Activated CD8-positive, alpha-beta T cell treated with anti-CD3 and anti-CD28 coated beads for 36 hours (primary cell): ENCODE results near the gene GHRHR. TPM values are rescaled to one million over a fixed set of nuclear protein-coding genes. Genes with fewer than 3 reads are reported as not detected.

Experiments used
- ATAC-seq: fragments of 200-7000 bp; cut with Tn5 transposase; one replicate; pipeline ENCODE4 v1.10.0; 2021; ENCODE audit warnings: mild to moderate bottlenecking, moderate library complexity
- CTCF ChIA-PET: fragments of 350-600 bp; sonication (Branson Sonifier 250); formaldehyde crosslinking; loops from one replicate; lab custom pipeline; 2021; ENCODE audit warnings: antibody characterized with exemption; lab: Charles Lee
- POLR2A ChIA-PET: fragments of 350-600 bp; sonication (Branson Sonifier 250); formaldehyde crosslinking; loops from one replicate; lab custom pipeline; 2021; ENCODE audit warnings: antibody characterized with exemption; lab: Charles Lee
- DNase-seq: peaks from one replicate; pipeline ENCODE4 v3.0.0-alpha.2; 2020
- H3K27ac Mint-ChIP-seq: one replicate; pipeline ENCODE4 v1.8.0; 2021; ENCODE audit warnings: mild to moderate bottlenecking, mixed read lengths
- H3K27me3 Mint-ChIP-seq: one replicate; pipeline ENCODE4 v1.8.0; 2021; ENCODE audit warnings: mixed read lengths
- H3K36me3 Mint-ChIP-seq: one replicate; pipeline ENCODE4 v1.8.0; 2021; ENCODE audit warnings: low read depth, mixed read lengths
- H3K4me1 Mint-ChIP-seq: one replicate; pipeline ENCODE4 v1.8.0; 2021; ENCODE audit warnings: low read depth, mixed read lengths
- H3K4me3 Mint-ChIP-seq: one replicate; pipeline ENCODE4 v1.8.0; 2021; ENCODE audit warnings: mild to moderate bottlenecking, moderate library complexity, mixed read lengths
- H3K9me3 Mint-ChIP-seq: one replicate; pipeline ENCODE4 v1.8.0; 2021; ENCODE audit warnings: mixed read lengths
- CTCF ChIP-seq: fragments of 200-600 bp; IDR thresholded peaks from one replicate; pipeline ENCODE4 v1.8.0; 2022; ENCODE audit warnings: antibody characterized with exemption, mild to moderate bottlenecking
- intact Hi-C: fragments of 100-400 bp; cut with micrococcal nuclease; formaldehyde crosslinking; loops from one replicate; pipeline ENCODE4 v1.10.0; 2022
- total RNA-seq, 2 experiments: library from RNA; stranded (reverse); gene quantifications; one replicate each; pipeline ENCODE4 v1.2.3, GENCODE V29; 2021

The GHRHR gene
- total RNA-seq, 2 experiments from 2014 or later, result not detected

GRCh38 chr7:30927040-30927439 is 36.7 kb upstream of the GHRHR start:
- peaks cover 3% of the 10 kb centered on the region for H3K9me3 Mint-ChIP-seq
- DNase-seq (no peak), ATAC-seq (no peak)
- no peak overlapping the region for H3K27ac Mint-ChIP-seq
- no peaks in the 10 kb centered on the region for H3K36me3 Mint-ChIP-seq
- intact Hi-C loops, result no loop called here
- CTCF ChIA-PET, result no interaction called here
- H3K27me3 Mint-ChIP-seq, result no peaks in the 10 kb centered on the region
- POLR2A ChIA-PET, result no interaction called here
- H3K4me3 Mint-ChIP-seq, result no peak overlapping the region
- H3K4me1 Mint-ChIP-seq, result no peaks in the 10 kb centered on the region
- no peak for TF ChIP-seq CTCF

- no peak overlapping the region for H3K27ac Mint-ChIP-seq
- H3K9me3 Mint-ChIP-seq, result peaks cover 3% of the 10 kb centered on the region
- no peaks in the 10 kb centered on the region for H3K4me1 Mint-ChIP-seq
- no peak overlapping the region for H3K4me3 Mint-ChIP-seq
- no peak for ATAC-seq
- H3K27me3 Mint-ChIP-seq, result no peaks in the 10 kb centered on the region
- ChIA-PET CTCF (no interaction called here), POLR2A (no interaction called here)
- TF ChIP-seq CTCF, result no peak
- no peak for DNase-seq
- H3K36me3 Mint-ChIP-seq, result no peaks in the 10 kb centered on the region
- intact Hi-C loops, result no loop called here
Observed at GRCh38 chr7:30927559-30927958, 36.2 kb upstream of the GHRHR start.

GRCh38 chr7:30928254-30928872 is 35.4 kb upstream of the GHRHR start:
- DNase-seq (no peak), ATAC-seq (no peak)
- H3K9me3 Mint-ChIP-seq, result peaks cover 3% of the 10 kb centered on the region
- no peak overlapping the region for H3K27ac Mint-ChIP-seq
- CTCF ChIA-PET, result interaction anchor here (0.7 kb wide), 1 partner anchor 10 kb away, joined by 3 read pairs; no protein-coding TSS in a partner anchor
- no peak for TF ChIP-seq CTCF
- POLR2A ChIA-PET, result no interaction called here
- H3K27me3 Mint-ChIP-seq, result no peaks in the 10 kb centered on the region
- H3K4me1 Mint-ChIP-seq, result no peaks in the 10 kb centered on the region
- no peaks in the 10 kb centered on the region for H3K36me3 Mint-ChIP-seq
- intact Hi-C loops, result no loop called here
- no peak overlapping the region for H3K4me3 Mint-ChIP-seq

GRCh38 chr7:30929686-30930085 is 34.1 kb upstream of the GHRHR start:
- Mint-ChIP-seq H3K36me3 (no peaks in the 10 kb centered on the region), H3K27ac (no peak overlapping the region), H3K27me3 (no peaks in the 10 kb centered on the region), H3K4me1 (no peaks in the 10 kb centered on the region), H3K4me3 (no peak overlapping the region), H3K9me3 (peaks cover 3% of the 10 kb centered on the region)
- ATAC-seq (no peak), DNase-seq (no peak)
- ChIA-PET CTCF (interaction anchor here (0.8 to 1.9 kb wide), 3 partner anchors 9 to 139 kb away, joined by 3 to 17 read pairs (median 3); no protein-coding TSS in a partner anchor), POLR2A (no interaction called here)
- intact Hi-C loops, result no loop called here
- no peak for TF ChIP-seq CTCF

GRCh38 chr7:30930621-30931020 is 33.1 kb upstream of the GHRHR start:
- ChIA-PET CTCF (interaction anchor here (0.8 to 1.9 kb wide), 2 partner anchors 8 to 140 kb away, joined by 3 to 17 read pairs; no protein-coding TSS in a partner anchor), POLR2A (no interaction called here)
- Mint-ChIP-seq H3K9me3 (peaks cover 3% of the 10 kb centered on the region), H3K27me3 (no peaks in the 10 kb centered on the region), H3K27ac (no peak overlapping the region), H3K36me3 (no peaks in the 10 kb centered on the region), H3K4me1 (no peaks in the 10 kb centered on the region), H3K4me3 (no peak overlapping the region)
- intact Hi-C loops, result no loop called here
- no peak for TF ChIP-seq CTCF
- ATAC-seq (no peak), DNase-seq (no peak)
